Measurements from ENCODE around the gene GALNS. TPM values are rescaled to one million over a fixed set of nuclear protein-coding genes. Genes with fewer than 3 reads are reported as not detected.
A peak's percentile ranks its signal among the peaks of the same experiment; 100 is the strongest.
"Not testable (repeated sequence)": the region's sequence is repeated elsewhere in the genome, so short reads cannot be mapped to it uniquely, and the experiment has no call there.

Gene GALNS
- total and polyA plus RNA-seq, 7 donors: 4.8 to 15.4 (median 10.4) TPM

GRCh38 chr16:88894681-88895300 is 38.0 kb upstream of the GALNS start:
- Histone ChIP-seq H3K4me1 (peaks cover 42% of the 10 kb centered on the region), H3K36me3 (ENCODE audit: insufficient read depth in 1 of 2, low read depth in 1 of 2) (peaks cover 0 to 28% of the 10 kb centered on the region in 2 donors), H3K9me3 (no peaks in the 10 kb centered on the region), H3K27me3 (ENCODE audit: insufficient read depth in 3 of 3, low read length in 2 of 3) (no peaks in the 10 kb centered on the region), H3K4me3 (peak overlapping the region; percentile 49), H3K27ac (peak overlapping the region; percentile 86)
- ATAC-seq (no peak), DNase-seq (no peak)
- WGBS, 3 donors: 45 to 69% (median 60%) methylated on average over 16 to 21 of the region's 21 CpGs
- TF ChIP-seq CTCF (IDR thresholded peaks at IDR 0.05): no peak
- intact Hi-C loops (cut with DNase I): no loop called here

DNA sequence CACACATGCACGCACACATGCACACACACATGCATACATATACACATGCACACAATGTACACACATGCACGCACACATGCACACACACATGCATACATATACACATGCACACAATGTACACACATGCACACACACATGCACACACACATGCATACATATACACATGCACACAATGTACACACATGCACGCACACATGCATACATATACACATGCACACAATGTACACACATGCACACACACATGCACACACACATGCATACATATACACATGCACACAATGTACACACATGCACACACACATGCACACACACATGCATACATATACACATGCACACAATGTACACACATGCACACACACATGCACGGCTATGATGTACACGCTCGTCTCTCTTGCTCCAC is 37.5 kb upstream of the GALNS start:
- H3K27me3 ChIP-seq (ENCODE audit: insufficient read depth in 3 of 3, low read length in 2 of 3); DNase-seq; intact Hi-C loops (cut with DNase I); ATAC-seq; H3K27ac ChIP-seq; H3K9me3 ChIP-seq: not testable (repeated sequence)
- 74 to 91% (median 75%) methylated on average over 4 to 5 of the region's 6 CpGs for WGBS, 3 donors
- H3K36me3 ChIP-seq (ENCODE audit: insufficient read depth in 1 of 2, low read depth in 1 of 2): peaks cover 0 to 28% of the 10 kb centered on the region in 2 donors
- peaks cover 42% of the 10 kb centered on the region for H3K4me1 ChIP-seq
- H3K4me3 ChIP-seq: peak overlapping the region; percentile 49

DNA sequence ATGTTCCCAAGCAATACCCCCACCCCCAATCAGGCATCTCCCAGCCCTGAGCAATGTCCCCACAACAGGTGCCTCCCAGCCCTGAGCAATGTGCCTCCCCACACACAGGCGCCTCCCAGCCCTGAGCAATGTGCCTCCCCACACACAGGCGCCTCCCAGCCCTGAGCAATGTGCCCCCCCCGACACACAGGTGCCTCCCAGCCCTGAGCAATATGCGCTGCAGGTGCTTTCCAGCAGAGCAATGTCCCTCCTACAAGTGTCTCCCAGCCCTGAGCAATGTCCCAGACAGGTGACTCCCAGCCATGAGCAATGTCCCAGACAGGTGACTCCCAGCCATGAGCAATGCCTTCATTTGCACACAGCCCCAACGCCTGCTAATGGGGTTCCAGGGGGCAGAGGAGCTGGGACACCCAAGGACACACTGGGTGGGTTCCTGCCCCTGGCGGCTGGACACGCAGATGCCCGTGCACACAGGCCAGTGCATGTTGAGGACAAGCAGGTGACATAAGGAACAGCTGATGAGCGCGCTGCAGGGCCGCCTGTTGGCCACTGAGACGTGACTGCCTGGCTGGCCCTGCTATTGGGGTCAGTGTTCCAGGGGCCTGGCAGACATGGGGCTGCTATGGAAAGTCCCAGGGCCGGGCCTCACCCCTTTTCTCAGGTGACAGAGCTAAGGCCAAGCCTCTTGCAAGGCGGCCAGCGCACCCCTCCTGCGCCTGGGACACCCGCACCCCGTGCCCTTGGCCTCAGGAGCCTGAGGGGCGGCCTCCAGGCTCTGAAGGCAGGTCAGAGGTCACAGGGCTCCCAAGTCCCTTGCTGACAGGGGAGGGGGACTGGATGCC is 36.6 kb upstream of the GALNS start:
- H3K9me3 ChIP-seq: no peaks in the 10 kb centered on the region
- ATAC-seq: peak; percentile 57 to 67 (median 61)
- intact Hi-C loops (cut with DNase I): no loop called here
- WGBS, 3 donors: 36 to 46% (median 45%) methylated on average over 18 to 19 of the region's 19 CpGs
- TF ChIP-seq CTCF (IDR thresholded peaks at IDR 0.05): peak; percentile 28
- no peak overlapping the region for H3K4me3 ChIP-seq
- no peaks in the 10 kb centered on the region for H3K27me3 ChIP-seq (ENCODE audit: insufficient read depth in 3 of 3, low read length in 2 of 3)
- peak overlapping the region; percentile 47 for H3K27ac ChIP-seq
- peak in 1 of 2 donors; percentile 81 for DNase-seq
- peaks cover 0 to 28% of the 10 kb centered on the region in 2 donors for H3K36me3 ChIP-seq (ENCODE audit: insufficient read depth in 1 of 2, low read depth in 1 of 2)
- H3K4me1 ChIP-seq: peaks cover 42% of the 10 kb centered on the region

DNA sequence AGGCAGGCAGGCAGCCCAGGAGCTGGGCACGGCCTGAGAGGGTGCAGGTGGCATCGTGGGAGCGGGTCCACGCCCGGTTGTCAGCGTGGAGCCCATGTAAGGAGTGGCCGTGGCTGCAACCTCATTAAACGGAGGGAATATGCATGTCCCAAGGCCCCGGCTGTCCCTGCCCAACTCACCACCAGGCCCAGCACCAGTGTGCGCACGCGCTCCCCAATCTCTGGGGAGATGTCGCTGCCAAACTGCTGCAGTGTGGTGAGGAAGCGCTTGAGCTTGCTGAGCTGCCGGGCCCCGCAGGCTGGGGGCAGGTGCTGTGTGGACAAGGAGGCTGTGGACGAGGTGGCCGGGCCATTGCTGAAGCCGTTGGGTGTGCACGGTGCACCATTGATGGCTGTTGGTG is 35.3 kb upstream of the GALNS start:
- Histone ChIP-seq H3K9me3 (no peaks in the 10 kb centered on the region), H3K27ac (peak overlapping the region; percentile 47), H3K27me3 (ENCODE audit: insufficient read depth in 3 of 3, low read length in 2 of 3) (no peaks in the 10 kb centered on the region), H3K4me3 (no peak overlapping the region), H3K36me3 (ENCODE audit: insufficient read depth in 1 of 2, low read depth in 1 of 2) (peaks cover 0 to 28% of the 10 kb centered on the region in 2 donors), H3K4me1 (peaks cover 47% of the 10 kb centered on the region)
- 79 to 86% (median 86%) methylated on average over 20 of the region's 20 CpGs for WGBS, 3 donors
- no peak for ATAC-seq
- no peak for TF ChIP-seq CTCF (IDR thresholded peaks at IDR 0.05)
- intact Hi-C loops (cut with DNase I): no loop called here
- no peak for DNase-seq

- intact Hi-C loops (cut with DNase I): no loop called here
- ATAC-seq: no peak
- no peak for DNase-seq
- Histone ChIP-seq H3K4me1 (peaks cover 49% of the 10 kb centered on the region), H3K27ac (no peak overlapping the region), H3K36me3 (ENCODE audit: insufficient read depth in 1 of 2, low read depth in 1 of 2) (peaks cover 0 to 28% of the 10 kb centered on the region in 2 donors), H3K27me3 (ENCODE audit: insufficient read depth in 3 of 3, low read length in 2 of 3) (no peaks in the 10 kb centered on the region), H3K9me3 (no peaks in the 10 kb centered on the region), H3K4me3 (no peak overlapping the region)
- no peak for TF ChIP-seq CTCF (IDR thresholded peaks at IDR 0.05)
- WGBS, 3 donors: 84 to 95% (median 91%) methylated on average over 16 of the region's 16 CpGs
These were observed 34.3 kb upstream of the GALNS start for GRCh38 chr16:88891083-88891482.

DNA sequence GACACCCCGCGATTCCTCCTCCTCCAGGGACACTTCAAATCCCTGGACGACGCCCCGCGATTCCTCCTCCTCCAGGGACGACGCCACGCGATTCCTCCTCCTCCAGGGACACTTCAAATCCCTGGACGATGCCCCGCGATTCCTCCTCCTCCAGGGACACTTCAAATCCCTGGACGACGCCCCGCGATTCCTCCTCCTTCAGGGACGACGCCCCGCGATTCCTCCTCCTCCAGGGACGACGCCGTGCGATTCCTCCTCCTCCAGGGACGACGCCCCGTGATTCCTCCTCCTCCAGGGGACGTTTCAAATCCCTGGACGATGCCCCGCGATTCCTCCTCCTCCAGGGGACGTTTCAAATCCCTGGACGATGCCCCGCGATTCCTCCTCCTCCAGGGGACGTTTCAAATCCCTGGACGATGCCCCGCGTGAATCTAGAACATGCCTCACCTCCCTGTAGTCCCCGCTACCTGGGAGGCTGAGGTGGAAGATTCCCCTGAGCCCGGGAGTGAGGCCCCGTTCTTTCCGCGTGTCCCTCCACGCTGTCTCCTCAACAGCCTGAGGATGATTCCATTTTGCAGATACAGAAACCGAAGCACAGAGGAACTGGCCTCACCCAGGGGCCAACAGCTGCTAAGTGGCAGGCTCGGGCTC is 33.1 kb upstream of the GALNS start:
- WGBS, 3 donors: 88 to 92% (median 91%) methylated on average over 48 of the region's 48 CpGs
- DNase-seq; H3K9me3 ChIP-seq; intact Hi-C loops (cut with DNase I); H3K27ac ChIP-seq; ATAC-seq; H3K27me3 ChIP-seq (ENCODE audit: insufficient read depth in 3 of 3, low read length in 2 of 3); H3K4me3 ChIP-seq: not testable (repeated sequence)
- Histone ChIP-seq H3K4me1 (peaks cover 49% of the 10 kb centered on the region), H3K36me3 (ENCODE audit: insufficient read depth in 1 of 2, low read depth in 1 of 2) (peaks cover 0 to 26% of the 10 kb centered on the region in 2 donors)
